Inferior parietal cortex (tissue), 1 donor: ENCODE data around the gene SLC3A2.
"Not testable (repeated sequence)": the region's sequence is repeated elsewhere in the genome, so short reads cannot be mapped to it uniquely, and the experiment has no call there.

ENCODE experiments used
- DNase-seq: peaks from one replicate; pipeline ENCODE4 v3.0.0-alpha.2; 2016; ENCODE audit errors: extremely low spot score

Gene SLC3A2

GRCh38 chr11:62930666-62931065, 50.0 kb downstream of the SLC3A2 start:
- DNase-seq = no peak

- DNase-seq = no peak
Observed at GRCh38 chr11:62931499-62932278, 51.0 kb downstream of the SLC3A2 start.

- no peak for DNase-seq
Observed at GRCh38 chr11:62933285-62933684, 52.6 kb downstream of the SLC3A2 start.

- no peak for DNase-seq
Observed at GRCh38 chr11:62933750-62934495, 53.2 kb downstream of the SLC3A2 start.

- DNase-seq = no peak
Observed at GRCh38 chr11:62934496-62934785, 53.7 kb downstream of the SLC3A2 start.

GRCh38 chr11:62937528-62937927, 56.8 kb downstream of the SLC3A2 start:
- DNase-seq = not testable (repeated sequence)
